ENCODE measurements around the gene IFNA16.

- TF ChIP-seq POLR2A (IDR thresholded peaks at IDR 0.05) = no peak
- TF ChIP-seq CTCF (IDR thresholded peaks at IDR 0.05) = peak in 2 of 4 experiments; percentile 9 to 20
Measured at GRCh38 chr9:21252721-21253547, 35.8 kb upstream of the IFNA16 start.

Data from sigmoid colon (tissue), 3 donors.